DMS79 (cell line): ENCODE results near the gene MOG.

Experiments
- DNase-seq: peaks from one replicate; lab custom pipeline; 2025; lab: John Stamatoyannopoulos, UW

Gene MOG

DNA sequence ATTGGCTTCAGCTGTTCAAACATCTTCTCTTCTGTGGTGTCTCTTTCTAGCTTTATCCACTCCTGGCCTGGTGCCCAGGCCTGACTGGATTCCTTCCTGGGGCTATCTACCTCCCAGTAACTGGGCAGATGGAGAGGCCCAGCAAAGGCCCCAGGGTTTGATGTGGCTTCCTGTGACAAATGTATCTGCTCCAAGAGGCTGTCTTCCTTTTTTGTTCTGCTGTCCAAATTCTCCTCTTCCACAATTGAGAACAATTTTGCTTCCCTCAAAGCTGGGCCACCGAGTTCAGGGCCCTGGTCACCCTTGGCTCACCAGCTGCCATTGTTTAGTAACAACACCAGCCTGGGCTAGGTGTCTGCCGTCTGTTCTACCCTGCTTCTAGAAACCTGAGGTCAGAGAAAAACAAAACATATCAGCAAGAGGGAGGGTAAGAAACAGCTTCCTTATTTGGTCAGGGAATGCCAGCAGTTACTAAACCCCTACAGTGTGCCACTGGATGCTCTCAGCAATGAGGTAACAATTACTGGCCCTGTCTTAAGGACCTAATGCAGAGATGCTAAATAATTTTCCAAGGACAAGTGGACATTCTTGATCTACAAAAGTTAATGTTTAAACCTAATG, 20.2 kb downstream of the MOG start:
- no peak for DNase-seq

DNA sequence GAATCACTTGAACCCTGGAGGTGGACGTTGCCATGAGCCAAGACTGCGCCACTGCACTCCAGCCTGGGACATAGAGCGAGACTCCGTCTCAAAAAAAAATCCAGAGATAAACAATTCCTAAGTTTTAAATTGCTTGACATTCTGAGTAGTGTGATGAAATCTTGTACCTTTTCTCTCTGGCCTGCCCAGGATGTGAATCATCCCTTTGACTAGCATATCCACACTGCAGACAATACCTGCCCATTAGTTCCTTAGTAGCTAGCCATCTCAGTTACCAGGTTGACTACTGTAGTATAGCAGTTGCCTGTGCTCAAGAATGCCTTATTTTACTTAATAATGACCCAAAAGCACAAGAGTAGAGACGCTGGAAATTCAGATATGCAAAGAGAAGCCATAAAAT, 21.2 kb downstream of the MOG start:
- no peak for DNase-seq

DNA sequence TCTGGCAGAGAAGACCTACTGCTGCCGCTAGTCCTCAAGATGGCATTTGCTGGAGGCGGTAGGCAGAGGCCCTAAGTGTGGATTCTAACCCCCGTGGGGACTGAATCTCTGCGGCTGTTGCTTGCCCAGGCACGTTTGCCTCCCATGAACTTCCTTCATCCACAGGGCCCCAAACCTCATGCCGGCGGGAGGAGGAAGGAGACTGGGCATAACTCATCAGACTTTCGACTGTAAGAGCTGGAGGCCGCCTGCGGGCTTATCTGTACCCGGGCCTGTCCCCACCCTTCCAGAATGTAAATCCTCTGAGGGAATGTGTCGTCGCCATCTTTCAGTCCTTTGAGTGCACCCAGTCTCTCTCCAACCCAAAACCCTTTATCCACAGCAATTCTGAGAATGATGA, 23.1 kb downstream of the MOG start:
- DNase-seq = no peak

DNA sequence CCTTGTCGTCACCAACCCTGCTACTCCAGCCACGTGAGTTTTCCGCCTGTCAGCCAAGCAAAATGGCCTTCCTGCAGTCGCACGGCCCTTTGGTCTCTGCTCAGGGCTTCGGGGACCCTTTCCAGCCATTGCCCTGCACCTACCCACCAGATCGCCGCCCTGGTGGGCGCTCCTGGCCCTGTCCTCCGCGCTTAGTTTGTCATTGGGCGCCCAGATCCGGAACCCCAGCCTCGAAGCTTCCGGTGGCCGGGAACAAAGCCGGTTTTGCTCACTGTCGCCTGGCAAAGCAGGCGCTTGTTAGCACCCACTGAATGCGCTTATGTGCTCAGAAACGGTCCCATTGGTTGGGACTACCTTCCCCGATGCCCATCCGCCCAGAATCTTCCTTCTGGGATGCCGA, 23.5 kb downstream of the MOG start:
- no peak for DNase-seq

DNA sequence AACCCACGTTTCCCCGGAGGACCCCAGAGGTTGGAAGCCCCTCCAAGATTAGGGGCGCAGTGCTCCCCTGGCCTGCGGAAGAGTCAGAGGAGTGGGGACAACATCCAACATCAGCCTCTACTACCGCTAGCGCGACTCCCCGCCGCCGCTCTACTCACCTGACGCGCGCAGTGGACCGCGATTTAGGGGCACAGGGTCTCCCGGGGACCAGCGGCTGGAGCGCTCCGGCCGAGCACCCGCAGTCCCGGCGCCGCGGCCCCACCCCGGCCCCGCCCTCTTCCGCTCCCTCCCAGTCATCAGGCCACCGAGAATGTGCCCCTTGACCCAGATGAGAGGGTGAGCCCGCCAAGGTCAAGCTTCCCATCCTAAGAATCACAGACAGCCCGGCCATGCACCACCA, 24.0 kb downstream of the MOG start, which contains the start of gene ZFP57:
Gene ZFP57, minus strand, starts transcription at position 249 of the 400 bp plus-strand sequence. CDS start 4,149 bp downstream, outside the sequence.
- DNase-seq = no peak

DNA sequence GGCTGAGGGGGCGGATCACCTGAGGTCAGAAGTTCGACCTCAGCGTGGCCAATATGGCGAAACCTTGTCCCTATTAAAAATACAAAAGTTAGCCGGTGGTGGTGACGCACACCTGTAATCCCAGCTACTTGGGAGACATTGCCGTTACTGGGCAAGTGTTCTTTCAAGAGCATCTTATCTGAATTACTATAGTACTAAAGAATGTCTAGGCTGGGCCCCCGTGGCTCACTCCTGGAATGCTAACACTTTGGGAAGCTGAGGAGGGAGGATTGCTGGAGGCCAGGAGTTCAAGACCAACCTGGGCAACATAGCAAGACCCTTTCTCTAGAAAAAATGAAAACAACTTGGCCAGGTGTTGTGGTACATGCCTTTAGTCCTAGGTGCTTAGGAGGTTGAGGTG, 24.9 kb downstream of the MOG start:
- no peak for DNase-seq

DNA sequence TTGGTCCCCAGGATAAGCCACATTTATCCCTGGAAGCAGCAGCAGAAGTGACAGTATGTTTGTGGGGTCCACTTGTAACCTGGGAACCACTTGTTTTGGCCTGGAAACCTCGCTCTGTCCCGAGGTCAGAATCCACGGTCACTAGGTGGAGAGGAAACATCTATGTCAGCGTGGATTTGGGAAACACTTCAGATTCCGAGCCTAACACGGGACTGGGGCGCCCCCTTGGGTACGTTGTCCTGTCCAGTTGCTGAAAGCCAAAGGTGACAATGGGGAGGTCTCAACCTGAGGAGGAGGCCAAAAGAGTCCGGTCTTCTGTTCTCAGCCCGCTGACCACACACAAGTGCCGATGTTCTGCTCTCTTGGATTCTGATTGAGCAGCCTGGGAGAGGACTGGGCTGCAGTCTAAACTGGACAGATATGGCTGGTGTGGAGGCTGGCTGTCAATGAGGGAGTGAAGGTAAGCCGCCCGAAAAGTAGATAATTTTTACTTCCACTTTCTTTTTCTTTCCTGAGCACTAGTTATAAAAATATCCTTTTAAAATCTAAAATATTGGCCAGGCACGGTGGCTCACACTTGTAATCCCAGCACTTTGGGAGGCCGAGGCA, 28.9 kb downstream of the MOG start:
- no peak for DNase-seq

DNA sequence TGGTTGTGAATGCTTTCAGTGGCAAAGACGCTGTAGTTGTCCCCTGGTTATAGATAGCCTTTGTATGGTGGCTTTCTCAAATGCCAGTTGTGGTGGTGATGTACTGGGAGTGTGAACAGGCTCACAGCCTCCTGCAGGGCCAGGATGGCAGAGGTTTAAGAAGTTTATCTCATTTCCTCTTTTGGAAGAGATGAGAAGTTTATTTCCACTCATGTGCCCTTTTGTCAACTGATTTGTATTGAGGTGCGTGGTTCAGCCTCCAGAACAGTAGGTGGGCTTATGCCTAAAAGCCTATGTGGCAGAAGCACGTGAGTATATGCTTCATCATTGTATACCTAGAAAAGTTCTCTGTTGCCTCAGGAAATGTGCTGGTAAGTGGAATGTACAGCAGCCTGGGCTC, 37.7 kb downstream of the MOG start:
- no peak for DNase-seq

DNA sequence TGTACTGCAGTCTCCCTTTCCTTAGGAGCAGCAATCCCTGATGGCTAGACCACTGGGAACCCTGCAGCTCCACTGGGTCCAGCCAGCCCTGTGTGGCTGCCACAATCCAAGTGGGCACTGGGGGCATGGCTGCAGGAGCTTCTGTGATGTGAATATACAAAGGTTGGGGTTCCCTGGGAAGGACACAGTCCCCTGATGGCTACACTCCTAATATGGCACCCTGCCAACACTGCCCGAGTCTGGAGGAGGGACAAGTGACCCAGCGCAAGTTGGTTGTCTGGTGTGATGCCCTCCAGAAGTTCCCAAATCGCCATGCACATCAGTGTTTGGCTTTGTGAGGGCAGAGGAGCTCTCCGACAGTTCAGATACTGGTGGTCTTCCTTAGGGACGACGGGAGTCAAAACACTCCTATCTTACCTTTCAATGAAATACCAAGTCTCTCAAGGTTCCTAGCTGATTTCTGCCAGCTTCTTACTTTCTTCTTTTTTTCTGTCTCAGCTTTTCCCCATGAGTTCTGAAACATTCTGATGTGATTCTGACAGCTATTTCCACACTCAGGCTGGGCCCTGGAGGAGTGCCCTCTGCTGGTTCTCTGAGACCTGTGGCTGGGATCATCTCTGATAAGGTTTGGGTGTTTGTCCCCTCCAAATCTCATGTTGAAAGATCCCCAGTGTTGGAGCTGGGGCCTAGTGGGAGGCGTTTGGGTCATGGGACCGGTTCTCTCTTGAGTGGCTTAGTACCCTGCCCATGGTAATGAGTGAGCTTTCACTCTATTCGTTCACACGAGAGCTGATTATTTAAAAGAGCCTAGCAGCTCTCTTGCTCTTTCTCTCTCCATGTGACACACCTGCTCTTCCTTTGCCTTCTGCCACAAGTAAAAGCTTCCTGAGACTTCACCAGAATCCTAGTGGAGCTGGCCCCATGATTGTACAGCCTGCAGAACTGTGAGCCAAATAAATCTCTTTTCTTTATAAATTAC, 39.5 kb downstream of the MOG start:
- no peak for DNase-seq

DNA sequence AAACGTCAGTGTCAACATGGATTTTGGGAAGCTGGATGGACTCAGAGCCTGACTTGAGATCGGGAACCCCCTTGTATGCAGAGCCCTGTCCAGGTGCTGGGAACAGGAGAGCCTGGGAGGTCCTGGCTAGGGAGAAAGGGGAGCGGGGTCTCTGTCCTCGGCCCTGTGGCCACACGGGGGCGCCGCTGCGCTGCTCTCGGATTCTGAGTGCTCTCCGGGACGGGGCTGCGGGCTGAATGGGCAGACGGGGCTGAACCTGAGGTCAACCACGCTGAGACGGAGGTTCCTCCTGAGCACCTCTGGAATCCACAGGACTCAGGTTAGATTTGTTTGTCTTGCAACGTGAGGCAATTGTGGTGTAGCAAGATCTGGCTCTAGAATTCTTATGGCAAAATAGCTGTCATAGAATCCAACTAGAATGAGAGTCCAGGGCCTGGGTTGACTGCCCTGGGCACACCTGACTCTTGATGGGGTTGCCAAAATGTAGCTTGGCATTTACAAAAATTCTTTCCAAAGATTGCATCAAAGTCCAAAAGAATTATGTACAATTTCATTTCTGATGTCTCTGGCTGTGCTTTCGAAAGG, 45.7 kb downstream of the MOG start:
- DNase-seq = no peak

DNA sequence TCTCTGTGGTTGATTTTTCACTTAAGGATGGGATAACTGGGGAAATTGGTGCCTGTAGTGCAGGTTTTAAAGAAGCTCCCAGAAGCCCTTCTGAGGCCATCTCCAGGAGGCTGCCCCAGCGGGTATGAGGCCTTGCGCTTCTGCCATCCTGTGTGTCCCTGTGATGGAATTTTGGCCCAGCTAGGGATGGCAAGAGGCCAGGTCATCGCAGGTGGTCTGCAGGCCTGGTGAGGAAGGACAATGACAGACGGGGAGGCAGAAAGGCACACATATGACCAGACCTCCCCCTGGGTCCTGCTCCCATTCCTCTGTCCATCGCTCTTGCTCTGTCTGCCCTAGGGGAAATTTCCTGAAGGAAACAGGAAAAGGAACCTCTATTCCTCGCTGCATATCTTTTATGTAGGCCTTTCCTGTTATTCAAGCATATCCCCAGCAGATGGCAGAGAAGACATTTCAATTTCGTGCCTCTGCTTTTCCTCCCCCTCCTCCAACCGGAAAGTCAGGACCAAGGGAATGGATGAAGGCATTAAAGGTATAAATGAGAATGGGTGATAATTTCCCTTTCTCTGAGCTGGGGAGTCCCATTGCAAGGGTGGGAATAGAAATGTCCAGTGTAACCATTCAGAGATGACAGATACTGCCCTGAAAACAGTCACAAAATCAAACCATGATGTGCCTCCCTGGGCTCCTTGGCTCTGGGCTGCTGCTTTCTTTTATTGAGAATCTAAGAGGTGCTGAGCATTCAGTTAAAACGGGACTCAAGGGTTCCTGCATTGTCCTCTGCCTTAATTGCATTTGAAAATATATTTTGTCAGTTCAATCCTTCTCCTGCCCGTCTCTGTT, 48.7 kb downstream of the MOG start:
- no peak for DNase-seq

DNA sequence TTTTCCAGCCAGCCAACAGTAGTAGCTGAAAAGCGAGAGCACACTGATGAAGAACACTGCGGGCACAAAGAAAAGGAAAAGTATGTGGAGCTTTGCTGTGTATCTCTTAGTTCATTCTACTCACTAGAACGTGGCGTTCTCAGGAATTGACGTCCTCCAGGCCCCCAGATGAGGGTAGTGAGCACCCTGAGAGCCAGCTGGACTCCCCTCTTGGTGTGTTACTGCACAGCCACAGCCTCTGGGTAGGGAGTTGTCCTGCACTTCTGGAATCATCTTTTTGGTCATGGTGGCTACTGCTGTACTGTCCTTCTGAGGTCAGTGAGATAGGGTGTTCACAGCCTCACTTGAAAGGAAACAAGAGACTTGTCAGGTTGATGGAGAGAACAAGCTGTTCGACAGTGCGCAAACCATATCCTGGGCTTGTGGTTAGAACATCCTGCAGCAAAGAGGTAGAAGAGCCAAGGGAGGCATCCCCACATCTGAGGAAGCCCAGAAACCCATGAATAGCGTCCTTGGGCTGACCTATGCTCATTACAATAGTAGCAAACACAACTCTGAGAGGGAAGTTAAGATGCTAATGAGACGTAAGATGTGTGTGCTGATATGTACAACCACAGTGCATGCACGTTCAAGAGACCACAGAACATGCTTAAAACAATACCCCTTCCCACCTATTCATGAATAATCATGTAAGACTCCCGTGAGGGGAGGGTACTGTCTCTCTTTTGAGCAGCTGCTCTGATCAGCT, 51.7 kb downstream of the MOG start:
- no peak for DNase-seq

DNA sequence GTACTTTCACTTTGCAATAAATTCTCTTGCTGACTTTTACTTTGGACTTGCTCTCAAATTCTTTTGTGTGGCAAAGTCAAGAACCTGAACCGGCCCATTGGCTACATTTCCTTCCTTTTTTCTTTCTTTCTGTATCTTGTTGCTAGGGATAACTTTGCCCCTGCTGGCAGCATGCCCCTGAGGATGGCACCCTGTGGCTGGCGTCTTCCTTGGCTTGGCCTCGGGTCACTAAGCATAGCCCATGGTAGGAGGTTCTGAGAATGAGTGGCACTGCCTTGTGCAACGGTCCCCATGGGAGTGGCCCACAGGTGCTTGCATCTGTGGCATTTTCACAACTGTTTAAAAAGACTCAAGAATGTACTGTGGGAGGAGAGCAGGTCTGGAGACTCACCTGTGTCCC, 52.3 kb downstream of the MOG start:
- no peak for DNase-seq

DNA sequence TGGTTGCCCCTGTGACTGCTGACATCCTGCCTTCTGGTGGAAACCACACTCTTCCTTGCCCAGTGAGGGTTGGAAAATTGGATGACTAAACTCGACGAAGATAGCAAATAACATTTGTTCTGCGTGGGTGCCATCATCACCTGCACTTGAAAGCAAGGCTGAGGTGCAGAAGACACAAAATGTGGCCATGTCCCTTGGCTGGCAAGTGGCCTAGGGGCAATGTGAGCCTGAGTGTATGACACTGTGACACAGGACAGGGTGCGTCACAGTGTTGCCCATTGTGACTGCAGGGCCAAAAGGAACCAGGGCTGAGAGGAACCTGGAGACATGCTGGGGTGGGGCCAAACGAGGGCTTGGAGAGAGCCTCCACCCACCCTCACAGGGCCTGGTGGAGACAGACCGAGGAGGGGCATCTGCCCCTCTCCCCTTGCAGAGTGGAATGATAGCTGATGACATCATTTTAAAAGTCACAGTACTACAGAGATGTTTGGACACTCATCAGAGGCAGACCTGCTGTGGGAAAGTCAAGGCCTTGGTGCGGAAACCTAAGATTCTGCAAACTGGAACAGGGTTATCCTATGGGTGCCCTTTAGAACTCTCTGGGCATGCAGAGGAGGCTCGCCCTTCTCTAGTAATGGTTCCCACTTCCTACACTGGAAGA, 53.5 kb downstream of the MOG start:
- DNase-seq = no peak

DNA sequence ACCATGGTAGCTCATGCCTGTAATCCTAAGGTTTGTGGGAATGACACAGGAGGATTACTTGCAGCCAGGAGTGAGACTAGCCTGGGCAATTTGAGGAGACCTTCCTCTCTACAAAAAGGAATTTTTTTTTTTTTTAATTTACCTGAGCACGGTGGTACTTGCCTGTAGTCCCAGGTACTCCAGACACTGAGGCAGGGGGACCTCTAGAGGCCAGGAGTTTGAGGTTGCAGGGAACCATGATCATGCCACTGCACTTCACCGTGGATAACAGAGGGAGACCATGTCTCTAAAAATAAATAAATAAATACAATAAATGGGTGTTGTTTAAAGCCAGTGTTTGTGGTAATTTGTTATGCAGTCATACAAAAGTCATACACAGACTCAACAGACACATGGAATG, 64.0 kb downstream of the MOG start:
- DNase-seq = no peak
